Spleen (tissue), 11 donors: ENCODE data around the gene EYS. TPM values are rescaled to one million over a fixed set of nuclear protein-coding genes. Genes with fewer than 3 reads are reported as not detected.

Experiments
- DNase-seq: peaks from one replicate; pipeline ENCODE4 v3.0.0-alpha.2; 2020
- H3K27ac ChIP-seq, 8 donors: fragments of 200-600 bp; sonication (generic) in 7 of 8; 1 replicate in 4 of 8; 2 replicates in 4 of 8; pipeline versions ENCODE4 v1.5.0 to v1.8.0; 2016 to 2021; ENCODE audit warnings: inconsistent platforms in 4 of 8, mild to moderate bottlenecking in 4 of 8, moderate library complexity in 1 of 8
- H3K27me3 ChIP-seq, 7 donors: fragments of 200-600 bp; sonication (generic) in 6 of 7; replicated peaks in 1 of 7; 1 replicate in 4 of 7; 2 replicates in 3 of 7; pipeline versions ENCODE4 v1.5.0 to v1.8.0; 2016 to 2021; ENCODE audit warnings: inconsistent platforms in 3 of 7, mild to moderate bottlenecking in 1 of 7
- H3K36me3 ChIP-seq, 6 donors: fragments of 200-600 bp; sonication (generic) in 5 of 6; 1 replicate in 4 of 6; 2 replicates in 2 of 6; pipeline versions ENCODE4 v1.5.0 to v1.8.0; 2016 to 2021; ENCODE audit warnings: inconsistent platforms in 2 of 6
- H3K4me1 ChIP-seq, 6 donors: fragments of 200-600 bp; sonication (generic) in 5 of 6; 1 replicate in 3 of 6; 2 replicates in 3 of 6; pipeline versions ENCODE4 v1.5.0 to v1.8.0; 2016 to 2021; ENCODE audit warnings: inconsistent platforms in 3 of 6
- H3K4me3 ChIP-seq, 8 donors: fragments of 200-600 bp; sonication (generic) in 7 of 8; 1 replicate in 4 of 8; 2 replicates in 4 of 8; pipeline versions ENCODE4 v1.5.0 to v1.8.0; 2016 to 2021; ENCODE audit warnings: inconsistent platforms in 4 of 8, mild to moderate bottlenecking in 4 of 8, moderate library complexity in 2 of 8
- H3K9me3 ChIP-seq, 8 donors: fragments of 200-600 bp; sonication (generic) in 7 of 8; 1 replicate in 4 of 8; 2 replicates in 4 of 8; pipeline versions ENCODE4 v1.5.0 to v1.8.0; 2016 to 2021; ENCODE audit warnings: inconsistent platforms in 4 of 8
- CTCF ChIP-seq, 11 experiments: fragments of 200-600 bp in 7 of 11; fragments of 450-650 bp in 4 of 11; sonication (generic) in 4 of 11; IDR thresholded peaks in 8 of 11; conservative IDR thresholded peaks in 3 of 11; 1 replicate in 7 of 11; 2 replicates in 4 of 11; pipeline versions ENCODE4 v1.4.0 to v1.8.0; 2016 to 2021; ENCODE audit warnings: antibody characterized with exemption in 11 of 11, inconsistent platforms in 4 of 11, mild to moderate bottlenecking in 1 of 11
- POLR2A ChIP-seq, 3 donors: fragments of 450-650 bp; IDR thresholded peaks; one replicate each; pipeline ENCODE4 v1.5.1; 2017; ENCODE audit warnings: antibody characterized with exemption in 3 of 3, mild to moderate bottlenecking in 1 of 3
- POLR2AphosphoS5 ChIP-seq, 3 donors: sonication (generic); formaldehyde crosslinking; IDR thresholded peaks; one replicate each; pipeline ENCODE4 v1.5.1; 2017; ENCODE audit warnings: antibody characterized with exemption in 3 of 3
- WGBS, 5 donors: extraction: QIAGEN DNeasy Blood & Tissue Kit in 3 of 5; methylation state at CpG; one replicate each; pipeline versions ENCODE4 v1.1.5 to v1.1.7; 2013 to 2018; 5-methylcytosine and 5-hydroxymethylcytosine counted together
- intact Hi-C: fragments of 100-400 bp; cut with DNase I; formaldehyde crosslinking; loops from one replicate; pipeline ENCODE4 v1.15.0; 2023; ENCODE audit warnings: low total_unique reads
- polyA plus RNA-seq, 3 donors: library from polyadenylated mRNA; stranded (reverse); fragments of 200-250 nt; gene quantifications; one replicate each; pipeline ENCODE4 v1.2.1, GENCODE V29; 2013
- total RNA-seq, 7 donors: library from RNA; depleted of rRNA in 3 of 7; stranded (reverse); fragments of >200 nt in 3 of 7; fragmentation: NEBNext Ultra II Directional in 4 of 7; extraction: Animal tissue kit (Norgen Biotek cat#: 25700) in 4 of 7; gene quantifications; one replicate each; pipeline versions ENCODE4 v1.1.0 to v1.2.1, GENCODE V29; 2016 to 2021
- donor health status: healthy with polysubstance abuse.
- donor health status: DM: no; HTN: no; CAD: no; lungs with moderate emphysema.
- donor health status: DM: no; HTN: no; CAD: no.
- donor health status: Bipolar disorder and iron deficiency.
- donor health status: healthy.
- donor health status: DM: no; HTN: no; CAD: no.
- donor health status: DM: yes; HTN: yes; CAD: no.

The EYS gene
- total and polyA plus RNA-seq, 10 donors, result under 0.01 to 0.72 (median 0.28) TPM; not detected in 5

- H3K27ac ChIP-seq, result no peak overlapping the region
- no peak overlapping the region for H3K4me3 ChIP-seq
- no peaks in the 10 kb centered on the region for H3K36me3 ChIP-seq
- intact Hi-C loops, result no loop called here
- H3K27me3 ChIP-seq, result no peaks in the 10 kb centered on the region
- TF ChIP-seq CTCF (IDR thresholded peaks at IDR 0.05 in 8 of 11, conservative IDR thresholded peaks at IDR 0.05 in 3 of 11), result no peak
- TF ChIP-seq POLR2AphosphoS5 (IDR thresholded peaks at IDR 0.05), result no peak
- no peak for TF ChIP-seq POLR2A (IDR thresholded peaks at IDR 0.05)
- peaks cover 0 to 15% (median 5%) of the 10 kb centered on the region in 8 donors for H3K9me3 ChIP-seq
- no peak for DNase-seq
- no peaks in the 10 kb centered on the region for H3K4me1 ChIP-seq
Observed at GRCh38 chr6:64998204-64998603, 708.8 kb downstream of the EYS start.

- Histone ChIP-seq H3K4me1 (no peaks in the 10 kb centered on the region), H3K36me3 (no peaks in the 10 kb centered on the region), H3K9me3 (peaks cover 0 to 8% (median 3%) of the 10 kb centered on the region in 8 donors), H3K27ac (no peak overlapping the region), H3K27me3 (no peaks in the 10 kb centered on the region), H3K4me3 (no peak overlapping the region)
- intact Hi-C loops, result no loop called here
- TF ChIP-seq POLR2AphosphoS5 (IDR thresholded peaks at IDR 0.05) (no peak), POLR2A (IDR thresholded peaks at IDR 0.05) (no peak), CTCF (IDR thresholded peaks at IDR 0.05 in 8 of 11, conservative IDR thresholded peaks at IDR 0.05 in 3 of 11) (no peak)
- WGBS, 5 donors, result 79 to 90% (median 84%) methylated on average over 4 of the region's 4 CpGs
- DNase-seq, result no peak
Observed at GRCh38 chr6:64996301-64996700, 710.7 kb downstream of the EYS start.

- intact Hi-C loops, result no loop called here
- DNase-seq, result no peak
- Histone ChIP-seq H3K9me3 (no peaks in the 10 kb centered on the region), H3K4me1 (no peaks in the 10 kb centered on the region), H3K27me3 (no peaks in the 10 kb centered on the region), H3K27ac (no peak overlapping the region), H3K4me3 (no peak overlapping the region), H3K36me3 (no peaks in the 10 kb centered on the region)
- no peak for TF ChIP-seq POLR2AphosphoS5 (IDR thresholded peaks at IDR 0.05)
- TF ChIP-seq POLR2A (IDR thresholded peaks at IDR 0.05), result no peak
- no peak for TF ChIP-seq CTCF (IDR thresholded peaks at IDR 0.05 in 8 of 11, conservative IDR thresholded peaks at IDR 0.05 in 3 of 11)
Observed at GRCh38 chr6:64990652-64991304, 716.2 kb downstream of the EYS start.

- H3K4me3 ChIP-seq, result no peak overlapping the region
- no peaks in the 10 kb centered on the region for H3K9me3 ChIP-seq
- no peak for TF ChIP-seq POLR2AphosphoS5 (IDR thresholded peaks at IDR 0.05)
- no peak for TF ChIP-seq POLR2A (IDR thresholded peaks at IDR 0.05)
- TF ChIP-seq CTCF (IDR thresholded peaks at IDR 0.05 in 8 of 11, conservative IDR thresholded peaks at IDR 0.05 in 3 of 11), result no peak
- H3K27ac ChIP-seq, result no peak overlapping the region
- intact Hi-C loops, result no loop called here
- no peaks in the 10 kb centered on the region for H3K4me1 ChIP-seq
- no peak for DNase-seq
- H3K36me3 ChIP-seq, result no peaks in the 10 kb centered on the region
- H3K27me3 ChIP-seq, result no peaks in the 10 kb centered on the region
- WGBS, 5 donors, result 57 to 83% (median 72%) methylated on average over 2 of the region's 2 CpGs
Observed at GRCh38 chr6:64988148-64988547, 718.9 kb downstream of the EYS start.
